PC-3 (cell line): Measurements from ENCODE around the gene CCDC93.

Source experiments
- EZH2 ChIP-seq: fragments of 300-600 bp; sonication (generic); IDR thresholded peaks from one replicate; pipeline ENCODE4 v1.6.1; 2017; ENCODE audit warnings: antibody characterized with exemption, mild to moderate bottlenecking, low read length; ENCODE audit not compliant: unreplicated experiment
- EZH2phosphoT487 ChIP-seq: fragments of 300-600 bp; sonication (generic); IDR thresholded peaks from 2 replicates; pipeline ENCODE4 v1.6.1; 2018; ENCODE audit warnings: mild to moderate bottlenecking, antibody characterized with exemption, low read length, borderline replicate concordance
- TF ChIP-seq, protein P1 (sequence below): fragments of 300-600 bp; sonication (generic); conservative IDR thresholded peaks from 2 replicates; pipeline ENCODE4 v1.5.1; 2017; ENCODE audit warnings: antibody characterized with exemption, low read depth, mild to moderate bottlenecking, low read length

DNA sequence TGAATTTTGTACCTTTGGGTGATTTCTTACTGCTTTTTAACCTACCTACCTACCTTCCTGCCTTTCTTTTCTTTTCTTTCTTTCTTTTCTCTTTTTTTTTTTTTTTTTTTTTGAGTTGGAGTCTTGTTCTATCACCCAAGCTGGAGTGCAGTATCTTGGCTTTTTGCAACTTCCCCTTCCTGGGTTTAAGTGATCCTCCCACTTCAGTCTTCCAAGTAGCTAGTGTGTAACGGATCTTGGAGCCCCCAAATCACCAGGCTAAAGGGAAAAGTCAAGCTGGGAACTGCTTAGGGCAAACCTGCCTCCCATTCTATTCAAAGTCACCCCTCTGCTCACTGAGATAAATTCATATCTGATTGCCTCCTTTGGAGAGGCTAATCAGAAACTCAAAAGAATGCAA, 138.1 kb downstream of the CCDC93 start:
- TF ChIP-seq EZH2phosphoT487 (no peak), EZH2 (no peak)
- TF ChIP-seq, protein P1, sequence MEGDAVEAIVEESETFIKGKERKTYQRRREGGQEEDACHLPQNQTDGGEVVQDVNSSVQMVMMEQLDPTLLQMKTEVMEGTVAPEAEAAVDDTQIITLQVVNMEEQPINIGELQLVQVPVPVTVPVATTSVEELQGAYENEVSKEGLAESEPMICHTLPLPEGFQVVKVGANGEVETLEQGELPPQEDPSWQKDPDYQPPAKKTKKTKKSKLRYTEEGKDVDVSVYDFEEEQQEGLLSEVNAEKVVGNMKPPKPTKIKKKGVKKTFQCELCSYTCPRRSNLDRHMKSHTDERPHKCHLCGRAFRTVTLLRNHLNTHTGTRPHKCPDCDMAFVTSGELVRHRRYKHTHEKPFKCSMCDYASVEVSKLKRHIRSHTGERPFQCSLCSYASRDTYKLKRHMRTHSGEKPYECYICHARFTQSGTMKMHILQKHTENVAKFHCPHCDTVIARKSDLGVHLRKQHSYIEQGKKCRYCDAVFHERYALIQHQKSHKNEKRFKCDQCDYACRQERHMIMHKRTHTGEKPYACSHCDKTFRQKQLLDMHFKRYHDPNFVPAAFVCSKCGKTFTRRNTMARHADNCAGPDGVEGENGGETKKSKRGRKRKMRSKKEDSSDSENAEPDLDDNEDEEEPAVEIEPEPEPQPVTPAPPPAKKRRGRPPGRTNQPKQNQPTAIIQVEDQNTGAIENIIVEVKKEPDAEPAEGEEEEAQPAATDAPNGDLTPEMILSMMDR = no peak
